Activated CD4-positive, alpha-beta T cell treated with anti-CD3 and anti-CD28 coated beads, Interleukin-2, amount 50 U/mL, for 24 hours (primary cell): ENCODE results near the gene LDLRAD4.

Source experiments
- DNase-seq, 2 donors: peaks; one replicate each; pipeline ENCODE4 v3.0.0-alpha.2; 2020; ENCODE audit warnings: low read depth in 1 of 2, low spot score in 1 of 2

LDLRAD4 gene

DNA sequence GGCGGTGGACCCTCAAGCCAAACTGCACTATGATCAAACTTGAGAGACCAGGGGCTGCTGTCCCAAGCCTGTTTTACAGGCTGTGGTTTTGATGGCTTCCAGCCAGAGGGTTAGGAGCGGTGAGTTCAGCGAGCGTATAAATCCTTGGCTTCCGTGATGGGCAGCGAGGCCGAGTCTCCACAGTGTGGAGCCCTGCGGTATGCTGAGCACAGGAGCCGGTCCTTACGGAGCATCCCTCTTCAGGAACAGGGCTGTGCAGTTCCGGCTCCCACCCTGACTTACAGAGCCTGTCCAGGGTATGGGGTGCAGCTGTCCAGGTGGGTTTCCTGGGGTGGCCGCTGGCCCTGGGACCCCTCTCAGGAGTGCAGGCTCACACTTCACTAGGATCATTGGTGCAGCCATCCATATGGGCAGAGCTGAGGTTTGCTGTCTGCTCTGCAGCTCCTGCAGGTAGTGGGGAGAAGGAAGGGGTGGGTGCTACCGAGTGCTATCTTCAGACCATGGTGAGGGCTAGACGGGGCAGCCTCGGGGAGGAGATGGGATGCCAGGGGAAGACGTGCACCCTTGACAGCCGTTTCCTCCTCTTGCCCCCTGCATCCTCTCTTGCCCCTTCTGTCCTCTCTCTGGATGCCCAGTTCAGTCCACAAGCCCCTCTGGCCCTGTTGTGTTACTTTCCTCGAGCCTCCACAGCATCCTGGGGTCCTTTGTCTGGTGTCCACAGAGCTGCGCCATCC, 403.5 kb downstream of the LDLRAD4 start:
- DNase-seq, result no peak

DNA sequence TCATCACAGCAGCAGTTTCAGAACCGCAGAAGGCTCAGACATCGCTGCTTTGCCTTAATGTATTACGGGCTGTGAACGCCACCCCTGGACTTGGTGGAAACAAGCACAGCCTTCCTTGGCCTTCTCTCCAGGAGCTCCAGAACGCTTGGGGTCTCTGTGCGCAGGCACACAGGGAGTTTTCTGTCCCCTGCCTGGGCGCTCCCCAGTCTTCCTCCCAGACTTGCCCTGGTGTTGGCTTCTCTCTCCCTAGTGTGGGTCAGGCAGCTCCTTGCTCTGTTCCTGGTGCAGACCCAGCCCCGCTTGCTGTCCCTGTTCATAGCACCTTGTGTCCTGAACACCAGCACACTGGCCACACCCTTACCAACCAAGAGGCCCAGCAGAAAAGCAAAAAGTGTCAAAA, 404.2 kb downstream of the LDLRAD4 start:
- DNase-seq, result no peak

DNA sequence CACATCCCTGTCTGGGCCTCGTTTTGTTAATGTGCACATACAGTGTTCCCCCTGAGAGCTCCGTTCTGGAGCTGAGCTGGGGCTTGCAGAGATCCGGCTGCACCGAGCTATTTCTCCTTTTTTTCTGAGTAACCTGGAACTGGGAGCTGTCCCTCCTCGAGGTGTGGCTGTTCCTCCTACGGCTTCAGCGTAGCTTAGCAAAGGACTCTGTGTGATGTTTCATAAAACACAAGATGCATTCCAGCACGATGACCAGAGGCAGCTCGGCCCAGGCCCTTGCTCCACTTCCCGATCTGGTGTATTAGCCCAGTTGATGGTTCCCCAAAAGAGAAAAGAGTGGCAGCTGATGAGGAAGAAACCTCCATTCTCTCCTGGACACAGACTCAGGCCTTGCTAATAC, 404.8 kb downstream of the LDLRAD4 start:
- no peak for DNase-seq

DNA sequence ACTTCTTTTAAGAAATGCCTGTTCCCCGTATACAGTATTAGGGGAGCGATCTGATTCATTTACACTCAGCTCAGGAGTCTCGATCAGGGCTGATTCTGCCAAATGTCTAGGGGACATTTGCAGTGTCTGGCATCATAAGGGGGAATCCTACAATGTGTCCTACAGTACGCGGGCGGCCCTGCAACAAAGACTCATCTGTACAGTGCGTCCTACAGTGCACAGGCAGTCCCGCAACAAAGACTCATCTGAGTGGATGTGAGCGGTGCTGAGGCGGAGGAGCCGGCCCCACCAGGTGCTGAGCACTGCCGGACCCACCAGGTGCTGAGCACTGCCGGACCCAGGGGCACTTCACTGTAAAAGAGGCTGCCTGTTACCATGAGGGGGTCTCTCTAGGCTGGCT, 405.3 kb downstream of the LDLRAD4 start:
- no peak for DNase-seq

- no peak for DNase-seq
These were observed 406.1 kb downstream of the LDLRAD4 start for GRCh38 chr18:13624563-13625237.

DNA sequence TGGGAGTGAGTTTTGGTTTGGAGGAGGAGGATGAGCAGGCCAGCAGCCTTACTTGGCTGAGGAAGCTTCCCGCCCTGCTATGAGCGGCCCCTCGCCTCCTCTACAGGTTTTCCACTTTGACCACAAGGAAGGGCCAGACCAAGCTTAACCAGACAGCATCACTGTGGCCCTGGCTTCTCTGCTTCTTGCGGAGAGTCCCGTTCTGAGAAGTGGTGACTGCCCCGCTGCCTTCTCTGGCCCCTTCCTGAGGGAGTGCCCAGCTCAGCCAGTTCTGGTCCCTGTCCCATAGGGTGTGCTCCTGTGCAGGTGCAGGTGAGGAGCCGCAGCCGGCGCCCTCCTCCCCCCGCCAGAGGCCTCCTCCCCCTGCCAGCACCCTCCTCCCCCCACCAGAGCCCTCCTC, 406.8 kb downstream of the LDLRAD4 start:
- DNase-seq, result no peak

- no peak for DNase-seq
These were observed 407.4 kb downstream of the LDLRAD4 start for GRCh38 chr18:13625843-13626543.

- no peak for DNase-seq
These were observed 408.0 kb downstream of the LDLRAD4 start for GRCh38 chr18:13626544-13626908.

GRCh38 chr18:13627639-13628038, 409.1 kb downstream of the LDLRAD4 start:
- no peak for DNase-seq

GRCh38 chr18:13628211-13628610, 409.7 kb downstream of the LDLRAD4 start:
- DNase-seq, result no peak

DNA sequence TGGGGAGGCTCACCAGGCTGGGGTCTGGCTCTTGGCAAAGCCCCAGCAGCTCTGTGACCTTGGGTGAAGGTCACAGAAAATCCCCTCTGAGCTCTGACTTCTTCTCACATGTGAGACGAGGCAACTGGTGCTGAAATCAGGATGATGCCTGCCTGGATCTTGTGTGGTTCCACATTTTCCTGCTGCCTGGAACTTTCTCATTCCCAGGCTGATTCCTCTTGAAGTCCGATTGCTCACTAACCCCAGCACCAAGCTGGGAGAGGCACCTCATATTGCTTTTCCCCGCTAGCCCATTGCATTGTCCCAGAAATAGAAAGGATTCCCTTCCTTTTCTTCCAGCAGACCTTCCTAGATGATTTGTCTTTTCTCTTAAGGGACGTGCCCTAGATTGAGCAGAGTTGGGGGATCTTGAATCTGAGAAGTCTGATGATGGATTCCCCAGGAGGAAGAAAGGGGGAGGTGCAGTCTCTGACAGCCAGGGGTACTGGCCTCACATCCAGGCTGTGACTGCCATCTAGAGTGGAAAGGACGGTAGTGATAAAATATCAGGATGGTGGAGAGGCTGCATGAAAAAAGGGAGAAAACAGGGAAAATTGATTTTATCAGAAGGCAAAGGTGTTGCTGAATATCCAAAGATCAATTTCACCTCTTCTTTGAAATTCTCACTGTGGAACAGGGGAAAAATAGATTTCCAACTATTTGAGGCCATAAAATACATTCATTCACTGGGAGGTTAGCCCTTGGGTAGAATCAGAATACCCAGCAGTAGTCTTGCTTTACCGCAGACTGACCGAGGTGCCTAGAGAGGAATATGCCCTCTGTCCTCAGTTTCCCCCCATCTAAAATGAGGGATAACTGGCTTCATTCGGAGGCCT, 411.5 kb downstream of the LDLRAD4 start:
- peak in 1 of 2 donors; percentile 60 for DNase-seq

GRCh38 chr18:13630716-13631268, 412.2 kb downstream of the LDLRAD4 start:
- no peak for DNase-seq

GRCh38 chr18:13633700-13634099, 415.1 kb downstream of the LDLRAD4 start:
- DNase-seq, result no peak

DNA sequence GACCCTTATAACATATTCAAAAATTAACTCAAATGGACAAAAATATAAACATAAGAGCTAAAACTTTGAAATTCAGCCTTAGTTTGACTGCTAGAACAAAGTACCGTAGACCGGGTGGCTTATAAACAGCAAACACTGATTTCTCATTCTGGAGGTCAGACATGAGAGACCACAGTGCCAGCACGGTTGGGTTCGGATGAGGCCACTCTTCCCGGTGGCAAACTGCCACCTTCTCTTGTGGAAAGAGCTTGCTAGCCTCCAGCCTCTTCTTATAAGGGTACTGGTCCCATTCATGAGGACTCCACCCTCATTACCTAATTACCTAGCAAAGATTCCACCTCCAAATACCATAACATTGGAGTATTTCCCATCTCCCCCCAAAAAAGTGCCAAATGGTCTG, 416.5 kb downstream of the LDLRAD4 start:
- no peak for DNase-seq

DNA sequence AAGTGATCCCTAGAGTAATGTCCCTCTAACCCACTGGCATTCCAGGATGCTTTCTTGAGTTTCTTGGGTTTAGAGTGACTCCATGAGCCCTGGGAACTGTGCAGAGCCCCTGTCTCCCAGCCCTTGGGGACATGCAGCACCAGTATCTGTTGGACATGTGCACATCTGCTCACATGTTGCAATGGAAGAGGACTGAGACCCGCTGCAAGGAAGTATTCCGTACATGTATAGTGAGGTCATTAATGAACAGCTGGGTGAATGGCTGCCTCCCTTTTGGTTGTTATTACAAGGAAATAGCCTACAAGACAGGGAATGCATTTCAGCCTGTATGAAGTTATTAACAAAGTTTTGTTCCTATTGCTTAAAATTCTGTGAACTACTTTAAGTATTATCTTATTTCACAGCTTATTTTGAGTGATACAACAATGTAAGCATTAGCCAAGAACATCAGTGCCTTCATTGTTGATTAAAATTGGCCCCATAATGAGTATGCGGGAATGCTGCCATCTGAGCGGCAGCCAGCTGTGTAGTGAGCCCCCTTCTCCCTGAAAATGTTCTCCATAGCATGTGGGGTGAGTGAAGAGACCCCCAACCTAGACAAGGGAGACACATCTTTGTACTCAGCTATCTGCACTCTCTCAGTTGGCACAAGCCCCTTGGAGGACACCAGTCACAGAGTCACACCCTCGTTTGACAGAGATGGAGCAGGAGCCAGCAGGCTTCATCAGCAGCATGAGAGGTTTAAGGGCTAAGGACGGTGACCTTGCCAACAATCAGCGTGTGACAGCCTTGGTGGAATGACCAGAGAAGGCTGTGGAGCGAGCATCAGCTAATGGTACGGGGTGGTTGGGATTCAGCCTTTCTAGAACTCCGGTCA, 420.4 kb downstream of the LDLRAD4 start:
- no peak for DNase-seq

DNA sequence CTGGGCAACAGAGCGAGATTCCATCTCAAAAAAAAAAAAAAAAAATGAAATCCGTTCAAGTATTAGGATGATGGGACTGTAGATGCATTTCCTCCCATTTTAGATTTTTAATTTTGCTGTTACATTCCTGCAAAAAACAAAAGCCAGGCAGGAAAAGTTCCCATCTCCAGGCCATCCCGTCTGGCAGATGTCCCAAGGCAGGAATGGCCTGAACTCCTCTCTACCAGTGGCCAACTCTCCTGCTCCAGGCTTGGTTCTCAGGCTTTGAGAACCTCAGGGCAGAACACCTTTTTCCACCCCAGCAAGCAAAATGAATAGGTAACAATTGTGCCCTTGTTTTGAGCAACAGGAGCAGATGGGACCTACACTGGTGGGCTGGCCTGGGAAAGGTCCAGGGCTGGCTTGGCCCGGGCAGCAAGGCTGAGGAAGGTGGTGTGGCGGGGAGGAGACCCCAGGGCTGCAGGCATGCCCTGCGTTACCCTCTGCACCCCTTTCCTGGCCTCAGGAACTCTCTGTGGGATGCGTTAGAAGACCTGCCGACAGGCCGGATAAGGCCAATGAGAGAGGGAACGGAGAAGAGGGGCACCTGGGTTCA, 421.8 kb downstream of the LDLRAD4 start:
- DNase-seq, result no peak

DNA sequence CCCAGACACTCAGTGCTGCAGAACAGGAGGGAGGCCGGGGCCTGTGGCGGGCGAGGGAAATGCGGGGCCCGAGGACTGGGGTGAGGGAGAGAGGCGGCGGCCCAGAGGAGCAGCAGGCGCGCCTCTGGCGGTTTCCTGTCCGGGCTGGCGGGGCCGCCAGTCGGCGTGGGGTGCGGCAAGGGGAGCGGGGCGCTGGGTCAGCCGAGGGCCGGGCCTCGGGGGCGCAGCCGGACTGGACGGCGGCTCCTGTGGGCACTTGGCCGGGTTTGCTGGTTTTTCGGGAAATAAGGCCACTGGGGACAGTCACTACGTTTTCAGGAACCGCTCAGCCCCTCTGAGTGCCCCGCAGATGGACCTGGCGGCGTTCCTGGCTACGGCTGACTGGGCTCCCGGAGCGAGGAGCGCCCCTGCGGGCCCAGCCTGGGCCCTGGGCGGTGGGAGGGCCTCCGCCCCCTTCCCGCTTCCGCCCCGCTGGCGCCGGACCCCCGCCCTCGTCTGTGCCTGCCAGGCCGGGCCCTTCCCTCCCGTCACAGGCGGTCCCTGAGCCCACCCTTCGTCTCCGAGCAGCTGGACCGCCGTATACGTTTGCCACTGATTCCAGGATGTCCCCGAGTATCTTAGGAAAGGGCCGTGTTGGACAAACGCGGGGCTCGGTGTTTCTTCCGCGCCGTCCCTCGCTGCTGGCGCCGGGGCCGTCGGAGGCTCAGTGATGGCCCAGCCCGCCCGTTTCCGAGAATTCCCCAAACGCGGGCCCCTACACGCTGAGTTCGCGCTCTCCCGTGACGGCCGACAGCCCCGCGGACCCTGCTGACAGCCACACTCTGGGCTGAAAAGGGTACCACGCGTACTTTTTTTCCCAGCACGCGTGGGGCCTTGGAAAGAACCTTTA, 423.2 kb downstream of the LDLRAD4 start:
- no peak for DNase-seq

DNA sequence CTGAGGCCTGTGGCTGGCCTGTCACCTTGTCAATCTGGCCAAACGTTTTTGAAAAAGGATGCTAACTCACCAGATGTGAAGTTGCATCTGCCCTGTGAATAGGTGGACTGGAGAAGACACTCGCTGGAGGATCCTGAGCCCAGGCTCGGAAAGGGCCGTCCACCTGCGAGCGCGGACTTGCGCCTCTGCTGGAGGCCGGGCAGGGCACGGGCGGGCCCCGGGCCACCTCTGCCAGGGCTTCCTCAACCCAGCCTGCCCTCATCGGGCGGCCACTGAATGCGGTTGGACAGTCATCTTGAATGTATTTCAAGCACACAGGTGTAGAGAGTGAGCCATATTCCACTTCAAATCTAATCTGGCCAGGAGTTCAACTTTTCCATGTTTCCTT, 423.9 kb downstream of the LDLRAD4 start:
- no peak for DNase-seq

DNA sequence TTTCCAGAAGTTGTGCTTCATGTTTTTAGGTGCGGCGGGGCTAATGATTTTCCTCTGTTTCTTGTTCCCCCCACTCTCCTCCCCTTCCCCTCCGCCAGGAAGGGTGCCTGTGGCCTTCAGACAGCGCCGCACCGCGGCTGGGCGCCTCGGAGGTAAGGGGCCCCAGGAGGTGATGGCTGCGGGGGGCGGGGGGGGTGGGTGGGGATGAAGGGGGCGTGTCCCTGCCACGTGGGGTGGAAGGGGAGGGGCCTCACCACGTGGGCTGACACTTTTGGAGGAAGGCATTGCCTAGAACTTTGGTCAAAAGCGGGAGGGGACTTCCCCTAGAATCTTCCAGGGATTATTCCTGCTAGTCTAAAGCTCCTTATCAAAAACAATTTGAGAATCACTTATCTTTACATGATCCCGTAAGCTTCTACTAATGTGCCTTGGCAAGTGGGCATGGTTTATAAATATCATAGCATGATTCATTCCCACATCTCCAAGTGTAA, 424.7 kb downstream of the LDLRAD4 start:
- no peak for DNase-seq
